VCaP (cell line): ENCODE results near the gene DIP2C.

Source experiments
- H3K27ac ChIP-seq: fragments of 450-650 bp; 2 replicates; pipeline ENCODE4 v1.5.1; 2017
- TF ChIP-seq, protein P1 (sequence below): fragments of 450-650 bp; conservative IDR thresholded peaks from 2 replicates; pipeline ENCODE4 v1.5.1; 2017; ENCODE audit warnings: mild to moderate bottlenecking, moderate library complexity

DIP2C gene

DNA sequence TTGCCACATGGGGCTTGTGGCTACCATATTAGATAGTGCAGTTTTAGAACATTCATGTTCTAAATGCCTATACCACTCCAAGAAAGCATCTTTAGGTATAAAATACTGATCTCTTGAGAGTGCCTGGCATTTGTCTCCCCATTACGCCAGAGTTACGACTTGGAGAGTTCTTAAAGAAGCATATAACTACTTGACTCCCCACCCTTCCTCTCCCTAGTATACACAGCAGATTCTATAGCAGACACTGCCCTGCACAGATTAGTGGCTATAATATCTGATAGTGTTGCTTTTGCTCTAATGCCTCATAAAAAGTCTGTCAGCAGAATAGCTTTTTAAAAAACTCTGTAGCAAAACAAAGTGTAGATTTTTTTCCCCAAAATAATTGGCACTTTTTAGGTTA, 463.4 kb downstream of the DIP2C start:
- TF ChIP-seq, protein P1, sequence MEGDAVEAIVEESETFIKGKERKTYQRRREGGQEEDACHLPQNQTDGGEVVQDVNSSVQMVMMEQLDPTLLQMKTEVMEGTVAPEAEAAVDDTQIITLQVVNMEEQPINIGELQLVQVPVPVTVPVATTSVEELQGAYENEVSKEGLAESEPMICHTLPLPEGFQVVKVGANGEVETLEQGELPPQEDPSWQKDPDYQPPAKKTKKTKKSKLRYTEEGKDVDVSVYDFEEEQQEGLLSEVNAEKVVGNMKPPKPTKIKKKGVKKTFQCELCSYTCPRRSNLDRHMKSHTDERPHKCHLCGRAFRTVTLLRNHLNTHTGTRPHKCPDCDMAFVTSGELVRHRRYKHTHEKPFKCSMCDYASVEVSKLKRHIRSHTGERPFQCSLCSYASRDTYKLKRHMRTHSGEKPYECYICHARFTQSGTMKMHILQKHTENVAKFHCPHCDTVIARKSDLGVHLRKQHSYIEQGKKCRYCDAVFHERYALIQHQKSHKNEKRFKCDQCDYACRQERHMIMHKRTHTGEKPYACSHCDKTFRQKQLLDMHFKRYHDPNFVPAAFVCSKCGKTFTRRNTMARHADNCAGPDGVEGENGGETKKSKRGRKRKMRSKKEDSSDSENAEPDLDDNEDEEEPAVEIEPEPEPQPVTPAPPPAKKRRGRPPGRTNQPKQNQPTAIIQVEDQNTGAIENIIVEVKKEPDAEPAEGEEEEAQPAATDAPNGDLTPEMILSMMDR = no peak
- H3K27ac ChIP-seq = no peak overlapping the region

DNA sequence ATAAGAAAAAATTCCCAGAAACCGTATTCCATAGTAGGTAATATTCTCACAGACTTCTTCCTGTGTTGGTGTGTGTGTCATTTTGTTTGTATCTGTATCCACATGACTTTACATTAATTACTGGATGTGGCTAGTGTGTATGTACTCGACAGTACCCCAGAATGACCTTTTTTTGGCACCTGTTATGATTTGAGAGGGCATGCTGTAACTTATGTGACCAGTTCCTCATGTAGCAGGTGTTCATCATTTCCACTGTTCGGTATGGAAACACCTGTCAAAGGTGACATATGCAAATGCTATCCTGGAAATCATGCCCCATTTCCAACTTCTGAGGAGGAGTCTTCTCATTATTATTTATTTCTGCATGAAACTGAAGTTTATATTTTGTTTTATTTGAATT, 464.9 kb downstream of the DIP2C start:
- no peak overlapping the region for H3K27ac ChIP-seq
- TF ChIP-seq, protein P1 = no peak
